ENCODE results near the gene COL4A3. TPM values are rescaled to one million over a fixed set of nuclear protein-coding genes. Genes with fewer than 3 reads are reported as not detected.
A peak's percentile ranks its signal among the peaks of the same experiment; 100 is the strongest.
"Not testable (repeated sequence)": the region's sequence is repeated elsewhere in the genome, so short reads cannot be mapped to it uniquely, and the experiment has no call there.

The COL4A3 gene
- total RNA-seq, 1 experiment from 2014 or later: not detected

GRCh38 chr2:227154986-227155774 is 9.2 kb upstream of the COL4A3 start:
- DNase-seq (ENCODE audit: low spot score): no peak

DNA sequence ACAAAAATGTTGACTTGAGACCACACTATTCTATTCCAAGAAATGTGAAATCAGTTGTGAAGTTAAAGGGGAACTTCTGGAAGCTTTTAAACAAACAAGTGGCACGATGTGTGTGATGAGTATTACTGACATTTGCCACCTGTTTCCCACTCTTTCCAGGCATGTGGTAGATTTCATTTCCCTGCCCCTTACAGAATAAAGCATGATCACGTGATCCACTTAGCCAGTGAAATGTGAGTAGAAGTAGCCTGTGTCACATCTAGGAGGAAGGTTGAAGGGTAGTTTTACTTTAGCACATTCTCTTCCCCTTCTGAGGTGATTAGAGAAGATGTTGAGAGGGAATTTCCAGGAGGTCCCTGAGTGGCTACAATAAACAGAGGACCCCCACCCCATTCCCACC is 4.3 kb upstream of the COL4A3 start:
- no peak for DNase-seq (ENCODE audit: low spot score)

DNA sequence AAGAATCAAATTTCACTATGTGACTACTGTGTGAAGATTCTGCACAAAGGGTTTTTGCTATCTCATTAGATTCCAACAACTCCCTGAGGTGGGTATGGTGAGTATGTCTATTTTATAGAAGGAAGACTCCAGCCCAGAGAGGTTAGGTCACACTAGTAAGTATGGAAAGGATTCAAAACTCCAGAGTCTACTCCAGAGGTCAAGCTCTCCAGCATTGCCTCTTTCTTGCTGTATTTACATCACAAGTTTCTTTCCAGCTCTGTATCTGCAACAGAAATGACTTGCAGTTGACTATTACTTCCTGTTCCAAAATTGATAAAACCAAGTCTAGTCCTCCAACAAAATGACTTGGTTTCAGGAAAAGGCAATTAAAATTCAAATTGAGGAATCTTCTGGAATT is 2.5 kb upstream of the COL4A3 start:
- DNase-seq (ENCODE audit: low spot score): no peak

DNA sequence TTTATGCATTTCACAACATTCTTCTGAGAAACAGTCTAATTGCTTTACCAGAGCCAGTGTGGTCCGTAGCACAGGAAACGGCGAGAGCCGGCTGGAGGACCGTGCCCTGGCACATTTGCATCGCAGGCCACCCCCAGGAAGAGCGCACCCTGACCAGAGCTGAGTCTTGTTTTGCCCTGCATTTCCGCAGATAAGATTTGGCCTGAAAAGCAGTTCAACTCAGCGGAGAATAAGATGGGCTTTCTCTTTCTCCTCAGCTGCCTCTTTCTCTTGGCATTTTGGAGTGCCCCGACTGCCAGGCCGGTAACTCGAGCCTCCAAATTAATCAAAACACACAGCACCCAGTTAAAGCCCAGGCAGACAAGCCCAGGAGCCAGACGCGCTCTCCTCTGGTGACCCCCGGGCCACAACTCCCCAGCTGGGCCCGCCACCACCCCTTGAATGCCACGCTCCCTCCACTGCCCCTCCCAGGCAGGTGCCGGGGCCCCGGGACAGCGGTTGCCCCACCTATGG is 883 bp upstream of the COL4A3 start:
- DNase-seq (ENCODE audit: low spot score): no peak

- no peak for DNase-seq (ENCODE audit: low spot score)
Observed at GRCh38 chr2:227164763-227165291, 403 bp downstream of the COL4A3 start.

- not testable (repeated sequence) for DNase-seq (ENCODE audit: low spot score)
Observed at GRCh38 chr2:227171779-227172178, 7.4 kb downstream of the COL4A3 start.

- DNase-seq (ENCODE audit: low spot score): no peak
Observed at GRCh38 chr2:227177592-227178336, 13.3 kb downstream of the COL4A3 start.

DNA sequence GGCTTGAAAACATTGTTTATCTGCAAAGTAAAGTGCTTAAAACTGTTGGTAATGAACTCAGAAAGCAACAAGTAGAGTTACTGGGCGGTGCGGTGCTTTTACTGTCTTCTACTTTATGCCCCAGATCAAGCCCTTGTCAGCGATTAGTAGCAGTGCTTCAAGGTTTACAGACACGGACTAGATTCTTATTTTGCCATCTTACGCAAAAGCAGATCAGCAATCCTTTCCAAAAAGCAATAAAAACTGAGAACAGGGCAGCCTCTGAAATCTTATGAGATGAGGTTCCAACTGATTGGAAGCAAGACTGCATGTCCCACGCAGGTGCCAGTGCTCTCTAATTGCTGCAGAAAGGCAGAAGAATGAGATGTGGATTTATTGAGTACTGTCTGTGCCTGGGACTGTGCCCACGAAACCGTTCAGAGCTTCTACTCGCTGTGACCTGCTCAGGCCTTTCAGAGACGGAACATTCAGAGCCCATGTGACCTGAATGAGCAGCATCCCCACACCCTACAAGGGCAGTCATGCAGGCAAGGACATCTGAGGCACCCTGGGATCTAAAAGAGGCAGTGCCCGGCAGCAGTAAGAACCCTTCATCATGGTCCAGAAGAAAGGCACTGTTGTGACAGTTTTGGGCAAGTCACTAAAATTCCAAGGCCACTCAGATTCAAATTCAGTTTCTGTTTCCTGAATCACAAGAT is 15.7 kb downstream of the COL4A3 start:
- no peak for DNase-seq (ENCODE audit: low spot score)

GRCh38 chr2:227180770-227181169 is 16.3 kb downstream of the COL4A3 start:
- no peak for DNase-seq (ENCODE audit: low spot score)

DNA sequence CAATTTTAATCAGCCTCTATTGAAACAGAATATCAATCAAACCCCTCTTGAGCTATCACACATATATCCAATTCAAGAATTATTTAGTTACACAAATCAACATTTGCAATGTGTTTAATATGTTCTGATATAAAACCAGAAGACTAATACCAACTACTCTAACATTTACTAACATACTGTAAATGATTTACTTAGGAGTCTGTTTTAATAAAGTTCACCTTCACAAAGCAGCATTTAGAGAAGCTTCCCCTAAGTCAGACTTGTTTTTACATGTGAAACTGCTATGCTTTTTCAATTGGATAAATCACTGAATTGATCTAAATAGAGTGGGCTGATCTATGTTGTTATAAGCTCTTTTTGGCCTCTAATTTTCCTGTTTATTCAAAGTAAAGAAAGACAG is 18.3 kb downstream of the COL4A3 start:
- no peak for DNase-seq (ENCODE audit: low spot score)

DNA sequence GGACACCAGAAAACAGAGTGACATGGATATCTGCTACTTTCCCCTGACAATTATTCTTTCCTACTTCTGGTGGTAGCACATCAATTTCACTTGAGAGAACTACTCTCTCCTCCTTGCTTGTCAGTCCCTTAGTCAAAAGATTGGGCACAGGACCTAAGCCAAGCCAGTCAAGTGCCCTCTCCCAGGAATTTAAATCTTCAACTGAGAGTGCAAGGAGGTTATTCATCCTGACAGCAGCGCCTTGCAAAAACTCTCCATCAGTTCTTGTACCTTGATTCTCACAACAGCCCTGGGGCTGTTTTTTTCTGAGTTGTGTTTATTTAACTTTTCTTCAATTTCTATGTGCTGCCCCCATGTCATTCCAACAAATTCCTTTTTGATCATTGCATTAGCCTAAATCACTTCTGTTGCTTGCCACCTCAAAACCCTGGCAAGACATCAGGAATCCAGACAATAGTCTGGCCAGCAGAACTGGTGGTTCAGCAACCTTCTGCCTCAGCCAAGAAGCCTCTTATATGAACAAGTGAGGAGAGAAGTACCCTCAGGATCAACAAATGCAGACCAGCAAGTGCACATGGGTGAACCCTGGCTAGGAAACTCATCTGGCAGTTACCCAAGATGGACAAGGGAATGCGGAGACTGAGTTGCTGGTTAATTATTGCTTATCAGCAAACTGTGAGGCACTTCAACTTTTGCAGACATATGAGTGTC is 19.4 kb downstream of the COL4A3 start:
- peak; percentile 3 for DNase-seq (ENCODE audit: low spot score)

GRCh38 chr2:227185615-227186232 is 21.3 kb downstream of the COL4A3 start:
- DNase-seq (ENCODE audit: low spot score): no peak

DNA sequence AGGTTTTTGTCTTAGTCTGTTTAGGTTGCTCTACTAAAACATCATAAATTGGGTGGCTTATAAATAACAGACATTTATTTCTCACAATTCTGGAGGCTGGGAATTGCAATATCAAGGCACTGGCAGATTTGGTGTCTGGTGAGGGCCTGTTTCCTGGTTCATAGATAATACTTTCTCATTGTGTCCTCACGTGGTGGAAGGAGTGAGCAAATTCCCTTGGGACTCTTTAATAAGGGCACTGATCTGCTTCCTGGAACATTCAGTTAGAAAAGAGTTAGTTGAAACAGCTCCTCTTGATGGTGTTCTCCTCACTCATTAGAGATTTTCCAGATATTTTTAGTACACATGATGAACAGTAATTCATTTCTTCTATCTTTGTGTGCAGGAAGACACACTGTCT is 22.3 kb downstream of the COL4A3 start:
- no peak for DNase-seq (ENCODE audit: low spot score)

- no peak for DNase-seq (ENCODE audit: low spot score)
Observed at GRCh38 chr2:227188292-227188691, 23.9 kb downstream of the COL4A3 start.

- no peak for DNase-seq (ENCODE audit: low spot score)
Observed at GRCh38 chr2:227191367-227191766, 26.9 kb downstream of the COL4A3 start.

DNA sequence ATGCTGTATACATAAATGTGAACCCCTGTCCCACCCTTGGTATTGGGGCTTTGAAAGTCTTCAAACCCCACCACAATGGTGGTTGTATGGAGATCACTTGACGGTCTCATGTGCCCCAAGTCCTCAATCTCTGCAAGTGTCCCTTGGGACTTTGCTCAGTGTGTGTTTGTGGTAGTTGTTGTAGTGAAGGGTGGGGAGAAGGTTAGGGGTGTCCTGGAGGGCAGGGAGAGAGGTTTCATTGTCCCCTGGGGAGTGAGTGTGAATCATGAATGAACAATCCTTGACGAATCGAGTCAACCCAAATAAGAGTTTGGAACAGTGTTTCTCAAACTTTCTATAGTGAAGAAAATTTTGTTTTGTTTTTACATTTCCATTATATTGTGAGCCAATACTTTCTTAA is 28.1 kb downstream of the COL4A3 start:
- no peak for DNase-seq (ENCODE audit: low spot score)

DNA sequence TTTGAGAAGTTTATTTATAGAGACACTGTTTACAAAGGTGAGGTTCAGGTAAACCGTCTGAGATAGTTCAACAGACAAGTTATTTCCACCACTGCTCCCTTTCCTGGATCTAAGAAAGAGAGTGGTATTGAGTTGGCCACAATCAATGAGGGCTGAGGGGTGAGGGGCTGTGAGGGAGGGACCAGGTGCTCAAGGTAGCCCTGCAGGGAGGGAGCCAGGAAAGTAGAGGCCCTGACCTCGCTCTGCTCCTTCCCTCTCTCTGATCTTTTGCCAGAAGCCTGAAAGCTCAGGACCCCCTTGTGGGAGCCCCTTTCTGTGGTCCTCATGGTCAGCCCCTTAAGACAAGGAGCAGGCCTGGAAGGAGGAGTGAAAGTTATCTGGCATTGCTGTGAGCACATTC is 29.8 kb downstream of the COL4A3 start:
- no peak for DNase-seq (ENCODE audit: low spot score)

DNA sequence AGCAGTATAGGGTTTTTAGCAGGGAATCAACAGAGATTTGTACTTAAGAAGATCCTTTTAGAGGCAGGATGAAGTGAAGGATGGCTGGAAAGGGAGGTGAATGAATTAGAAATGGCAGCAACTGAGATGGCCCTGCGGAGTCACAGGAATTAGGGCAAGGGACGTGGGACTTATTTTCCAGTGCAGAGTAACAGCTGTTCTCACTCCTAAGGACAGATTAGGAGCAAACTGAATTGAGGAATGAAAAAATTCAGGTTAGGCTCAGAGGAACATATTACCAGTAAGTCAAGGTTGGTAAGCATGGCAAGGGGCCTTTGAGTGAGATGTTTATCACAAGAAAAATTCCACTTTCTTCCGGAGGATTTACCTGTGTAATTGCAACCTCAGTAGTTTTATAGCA is 34.4 kb downstream of the COL4A3 start:
- DNase-seq (ENCODE audit: low spot score): no peak

DNA sequence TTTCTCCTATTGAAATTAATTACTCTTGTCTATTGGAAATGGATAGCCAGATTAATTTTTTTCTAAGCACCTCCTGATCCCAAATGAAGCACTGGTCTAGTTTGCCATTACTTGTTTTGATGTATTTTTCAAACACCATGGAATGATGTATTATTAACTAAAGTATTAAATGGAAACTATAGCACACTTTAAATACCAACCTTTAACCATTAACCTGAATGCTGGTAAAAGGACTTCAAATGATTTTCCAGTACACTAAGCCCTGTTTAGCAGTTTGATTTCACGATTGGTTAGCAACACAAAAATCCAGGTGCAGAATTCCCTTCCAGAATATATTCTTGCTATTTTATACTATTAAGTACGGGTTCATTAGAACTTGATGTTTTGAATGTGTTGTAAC is 37.3 kb downstream of the COL4A3 start:
- no peak for DNase-seq (ENCODE audit: low spot score)

GRCh38 chr2:227204452-227204851 is 40.0 kb downstream of the COL4A3 start:
- no peak for DNase-seq (ENCODE audit: low spot score)

- no peak for DNase-seq (ENCODE audit: low spot score)
Observed at GRCh38 chr2:227205701-227206100, 41.3 kb downstream of the COL4A3 start.
